Stomach (tissue), 9 donors: ENCODE data around the gene FUS. TPM values are rescaled to one million over a fixed set of nuclear protein-coding genes. Genes with fewer than 3 reads are reported as not detected.

Source experiments
- DNase-seq, 2 donors: peaks; one replicate each; pipeline versions ENCODE4 v3.0.0 to v3.0.0-alpha.2; 2013 to 2019
- H3K27ac ChIP-seq, 5 donors: fragments of 200-600 bp in 4 of 5; sonication (generic) in 4 of 5; one replicate each; pipeline ENCODE4 v1.5.1; 2013 to 2019; ENCODE audit warnings: mild to moderate bottlenecking in 1 of 5, moderate library complexity in 1 of 5
- H3K27me3 ChIP-seq, 3 donors: fragments of 200-600 bp; sonication (generic); one replicate each; pipeline ENCODE4 v1.5.1; 2017 to 2019; ENCODE audit warnings: mixed run types in 1 of 3
- H3K36me3 ChIP-seq, 4 donors: fragments of 200-600 bp; sonication (generic); 1 replicate in 3 of 4; 2 replicates in 1 of 4; pipeline ENCODE4 v1.5.1; 2016 to 2019
- H3K4me1 ChIP-seq, 4 donors: fragments of 200-600 bp; sonication (generic); one replicate each; pipeline ENCODE4 v1.5.1; 2016 to 2019
- H3K4me3 ChIP-seq, 4 donors: fragments of 200-600 bp; sonication (generic) in 3 of 4; one replicate each; pipeline ENCODE4 v1.5.1; 2016 to 2019; ENCODE audit warnings: mild to moderate bottlenecking in 1 of 4
- H3K9me3 ChIP-seq, 4 donors: fragments of 200-600 bp; sonication (generic); one replicate each; pipeline ENCODE4 v1.5.1; 2016 to 2019
- CTCF ChIP-seq, 7 experiments: fragments of 450-650 bp in 4 of 7; fragments of 200-600 bp in 3 of 7; sonication (generic) in 3 of 7; IDR thresholded peaks; one replicate each; pipeline ENCODE4 v1.5.1; 2016 to 2019; ENCODE audit warnings: antibody characterized with exemption in 7 of 7, control low read depth in 2 of 7, mild to moderate bottlenecking in 1 of 7
- EP300 ChIP-seq: sonication (generic); formaldehyde crosslinking; IDR thresholded peaks from one replicate; pipeline ENCODE4 v1.6.1; 2017; ENCODE audit warnings: antibody characterized with exemption
- POLR2A ChIP-seq, 4 donors: fragments of 450-650 bp; IDR thresholded peaks; one replicate each; pipeline ENCODE4 v1.6.1; 2016; ENCODE audit warnings: antibody characterized with exemption in 4 of 4, control low read depth in 2 of 4, mild to moderate bottlenecking in 1 of 4, moderate library complexity in 1 of 4
- POLR2AphosphoS5 ChIP-seq, 3 donors: sonication (generic); formaldehyde crosslinking; IDR thresholded peaks; one replicate each; pipeline ENCODE4 v1.6.1; 2016; ENCODE audit warnings: antibody characterized with exemption in 3 of 3
- WGBS, 5 donors: extraction: QIAGEN DNeasy Blood & Tissue Kit in 3 of 5; methylation state at CpG; one replicate each; pipeline versions ENCODE4 v1.1.5 to v1.1.7; 2013 to 2018; 5-methylcytosine and 5-hydroxymethylcytosine counted together
- intact Hi-C: fragments of 100-400 bp; cut with DNase I; formaldehyde crosslinking; loops from one replicate; pipeline ENCODE4 v1.15.1; 2023; ENCODE audit warnings: low total_unique reads
- polyA plus RNA-seq, 3 donors: library from polyadenylated mRNA; stranded (reverse); fragments of 200-250 nt; gene quantifications; one replicate each; pipeline ENCODE4 v1.2.3, GENCODE V29; 2013
- total RNA-seq, 5 donors: library from RNA; depleted of rRNA; stranded (reverse); fragments of >200 nt; gene quantifications; one replicate each; pipeline versions ENCODE4 v1.1.0 to v1.2.3, GENCODE V29; 2014 to 2016
- donor health status: healthy with polysubstance abuse.
- donor health status: Bipolar disorder and iron deficiency.
- donor health status: healthy.

The FUS gene
- total and polyA plus RNA-seq, 8 donors, result 41.1 to 175 (median 122) TPM

- Histone ChIP-seq H3K4me1 (peaks cover 0 to 25% (median 9%) of the 10 kb centered on the region in 4 donors), H3K9me3 (no peaks in the 10 kb centered on the region), H3K4me3 (no peak overlapping the region), H3K36me3 (peaks cover 96 to 100% (median 100%) of the 10 kb centered on the region in 4 donors), H3K27ac (no peak overlapping the region), H3K27me3 (no peaks in the 10 kb centered on the region)
- intact Hi-C loops, result no loop called here
- 94 to 97% (median 95%) methylated on average over 12 of the region's 12 CpGs for WGBS, 5 donors
- no peak for DNase-seq
- TF ChIP-seq EP300 (no peak), CTCF (IDR thresholded peaks at IDR 0.05) (no peak), POLR2AphosphoS5 (IDR thresholded peaks at IDR 0.05) (no peak), POLR2A (IDR thresholded peaks at IDR 0.05) (no peak)
Measured at GRCh38 chr16:31190061-31190460, 10.1 kb downstream of the FUS start.

GRCh38 chr16:31190818-31191444 lies 11.0 kb downstream of the FUS start:
- Histone ChIP-seq H3K4me3 (no peak overlapping the region), H3K36me3 (peaks cover 96 to 100% (median 100%) of the 10 kb centered on the region in 4 donors), H3K9me3 (no peaks in the 10 kb centered on the region), H3K4me1 (peaks cover 0 to 18% (median 8%) of the 10 kb centered on the region in 4 donors), H3K27ac (no peak overlapping the region), H3K27me3 (no peaks in the 10 kb centered on the region)
- no peak for TF ChIP-seq POLR2A (IDR thresholded peaks at IDR 0.05)
- TF ChIP-seq CTCF (IDR thresholded peaks at IDR 0.05), result no peak
- TF ChIP-seq EP300, result no peak
- TF ChIP-seq POLR2AphosphoS5 (IDR thresholded peaks at IDR 0.05), result no peak
- whole genome bisulfite sequencing, 5 donors, result 92 to 95% (median 93%) methylated on average over 17 of the region's 17 CpGs
- intact Hi-C loops, result no loop called here
- DNase-seq, result no peak

- H3K36me3 ChIP-seq, result peaks cover 87 to 100% (median 100%) of the 10 kb centered on the region in 4 donors
- no peak overlapping the region for H3K4me3 ChIP-seq
- no peak for DNase-seq
- TF ChIP-seq CTCF (IDR thresholded peaks at IDR 0.05) (no peak), POLR2AphosphoS5 (IDR thresholded peaks at IDR 0.05) (no peak), POLR2A (IDR thresholded peaks at IDR 0.05) (no peak), EP300 (no peak)
- peaks cover 0 to 9% (median 3%) of the 10 kb centered on the region in 4 donors for H3K4me1 ChIP-seq
- no peak overlapping the region for H3K27ac ChIP-seq
- no peaks in the 10 kb centered on the region for H3K27me3 ChIP-seq
- intact Hi-C loops, result no loop called here
- WGBS, 5 donors, result 80 to 89% (median 84%) methylated on average over 5 of the region's 5 CpGs
- H3K9me3 ChIP-seq, result no peaks in the 10 kb centered on the region
Measured at GRCh38 chr16:31191697-31192428, 11.9 kb downstream of the FUS start.

GRCh38 chr16:31192856-31193642 lies 13.1 kb downstream of the FUS start:
- H3K4me3 ChIP-seq, result no peak overlapping the region
- WGBS, 5 donors, result 91 to 92% (median 91%) methylated on average over 16 of the region's 16 CpGs
- intact Hi-C loops, result no loop called here
- H3K4me1 ChIP-seq, result peaks cover 0 to 4% (median 0%) of the 10 kb centered on the region in 4 donors
- H3K27me3 ChIP-seq, result no peaks in the 10 kb centered on the region
- H3K36me3 ChIP-seq, result peaks cover 75 to 98% (median 94%) of the 10 kb centered on the region in 4 donors
- no peak for DNase-seq
- TF ChIP-seq POLR2AphosphoS5 (IDR thresholded peaks at IDR 0.05), result no peak
- no peak for TF ChIP-seq CTCF (IDR thresholded peaks at IDR 0.05)
- no peak for TF ChIP-seq POLR2A (IDR thresholded peaks at IDR 0.05)
- no peak for TF ChIP-seq EP300
- H3K27ac ChIP-seq, result no peak overlapping the region
- H3K9me3 ChIP-seq, result no peaks in the 10 kb centered on the region
